Osteocyte (in vitro differentiated cells): Measurements from ENCODE around the gene FGF3. TPM values are rescaled to one million over a fixed set of nuclear protein-coding genes. Genes with fewer than 3 reads are reported as not detected.

Experiments
- DNase-seq: peaks from one replicate; pipeline ENCODE4 v3.0.0; 2021; ENCODE audit warnings: mixed read lengths; ENCODE audit not compliant: unreplicated experiment; ENCODE audit errors: extremely low spot score
- H3K27ac Mint-ChIP-seq: one replicate; pipeline ENCODE4 v1.8.0; 2021; ENCODE audit warnings: mild to moderate bottlenecking, mixed read lengths; ENCODE audit not compliant: unreplicated experiment
- H3K27me3 Mint-ChIP-seq: one replicate; pipeline ENCODE4 v1.8.0; 2021; ENCODE audit warnings: mixed read lengths; ENCODE audit not compliant: unreplicated experiment
- H3K36me3 Mint-ChIP-seq: one replicate; pipeline ENCODE4 v1.8.0; 2021; ENCODE audit warnings: mixed read lengths; ENCODE audit not compliant: unreplicated experiment
- H3K4me1 Mint-ChIP-seq: one replicate; pipeline ENCODE4 v1.8.0; 2021; ENCODE audit warnings: mixed read lengths; ENCODE audit not compliant: unreplicated experiment
- H3K4me3 Mint-ChIP-seq: one replicate; pipeline ENCODE4 v1.8.0; 2021; ENCODE audit warnings: mild to moderate bottlenecking, moderate library complexity, mixed read lengths; ENCODE audit not compliant: unreplicated experiment
- H3K9me3 Mint-ChIP-seq: one replicate; pipeline ENCODE4 v1.8.0; 2021; ENCODE audit warnings: mixed read lengths; ENCODE audit not compliant: unreplicated experiment
- total RNA-seq: library from RNA; stranded (reverse); gene quantifications from 2 replicates; pipeline ENCODE4 v1.2.1, GENCODE V29; 2021
- TF ChIP-seq, protein P1 (sequence below): fragments of 200-600 bp; sonication (generic); IDR thresholded peaks from 2 replicates; pipeline ENCODE4 v1.5.0; 2021; ENCODE audit warnings: antibody characterized with exemption, mild to moderate bottlenecking, moderate library complexity

Gene FGF3
- total RNA-seq, 1 donor from 2014 or later: 2.5 TPM

DNA sequence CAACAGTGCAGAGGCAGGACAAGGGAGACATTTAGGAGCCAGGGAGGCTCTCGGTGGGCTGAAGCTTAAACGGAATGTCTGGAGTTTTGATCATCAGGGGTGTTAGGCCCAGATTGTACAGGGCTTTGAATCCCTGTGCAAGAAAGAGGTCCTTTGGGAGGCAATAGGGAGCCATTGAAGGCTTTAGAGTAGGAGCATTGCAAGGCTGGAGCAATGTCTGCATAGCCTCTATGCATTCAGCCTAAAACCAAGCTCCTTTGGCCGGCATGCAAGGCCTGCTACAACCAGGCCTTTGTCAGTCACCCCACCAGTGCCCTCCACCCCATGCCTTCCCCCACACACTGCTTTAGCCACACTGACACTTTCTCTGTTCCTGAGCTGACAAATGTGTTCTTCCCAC lies 47.4 kb upstream of the FGF3 start:
- Mint-ChIP-seq H3K27ac (no peak overlapping the region), H3K27me3 (peaks cover 32% of the 10 kb centered on the region)

DNA sequence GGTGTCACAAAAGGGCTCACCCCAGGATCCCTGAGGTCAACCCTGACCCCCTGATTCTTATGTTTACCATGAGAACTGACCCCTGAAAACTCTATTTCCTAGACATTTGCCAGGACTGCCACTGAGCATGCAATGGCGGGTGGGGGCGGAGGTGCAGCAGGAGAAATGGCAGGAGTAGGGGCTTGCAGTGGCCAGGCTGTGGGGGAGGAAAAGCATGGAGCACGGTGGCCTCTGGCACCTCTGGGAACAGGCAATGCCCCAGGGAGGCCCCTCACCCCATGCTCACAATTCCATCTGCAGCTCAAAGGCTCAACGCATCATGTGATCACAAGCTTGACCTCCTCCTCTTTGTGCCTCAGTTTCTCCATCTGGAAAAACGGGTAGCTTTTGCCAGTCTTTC lies 46.5 kb upstream of the FGF3 start:
- no peaks in the 10 kb centered on the region for H3K36me3 Mint-ChIP-seq
- no peak overlapping the region for H3K27ac Mint-ChIP-seq
- H3K4me1 Mint-ChIP-seq: no peaks in the 10 kb centered on the region
- peaks cover 34% of the 10 kb centered on the region for H3K27me3 Mint-ChIP-seq
- no peak overlapping the region for H3K4me3 Mint-ChIP-seq
- H3K9me3 Mint-ChIP-seq: no peaks in the 10 kb centered on the region
- DNase-seq: no peak
- TF ChIP-seq, protein P1, sequence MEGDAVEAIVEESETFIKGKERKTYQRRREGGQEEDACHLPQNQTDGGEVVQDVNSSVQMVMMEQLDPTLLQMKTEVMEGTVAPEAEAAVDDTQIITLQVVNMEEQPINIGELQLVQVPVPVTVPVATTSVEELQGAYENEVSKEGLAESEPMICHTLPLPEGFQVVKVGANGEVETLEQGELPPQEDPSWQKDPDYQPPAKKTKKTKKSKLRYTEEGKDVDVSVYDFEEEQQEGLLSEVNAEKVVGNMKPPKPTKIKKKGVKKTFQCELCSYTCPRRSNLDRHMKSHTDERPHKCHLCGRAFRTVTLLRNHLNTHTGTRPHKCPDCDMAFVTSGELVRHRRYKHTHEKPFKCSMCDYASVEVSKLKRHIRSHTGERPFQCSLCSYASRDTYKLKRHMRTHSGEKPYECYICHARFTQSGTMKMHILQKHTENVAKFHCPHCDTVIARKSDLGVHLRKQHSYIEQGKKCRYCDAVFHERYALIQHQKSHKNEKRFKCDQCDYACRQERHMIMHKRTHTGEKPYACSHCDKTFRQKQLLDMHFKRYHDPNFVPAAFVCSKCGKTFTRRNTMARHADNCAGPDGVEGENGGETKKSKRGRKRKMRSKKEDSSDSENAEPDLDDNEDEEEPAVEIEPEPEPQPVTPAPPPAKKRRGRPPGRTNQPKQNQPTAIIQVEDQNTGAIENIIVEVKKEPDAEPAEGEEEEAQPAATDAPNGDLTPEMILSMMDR: no peak

More for the DNA sequence above, 47.4 kb upstream of the FGF3 start:
- no peaks in the 10 kb centered on the region for H3K4me1 Mint-ChIP-seq
- no peak for DNase-seq
- H3K9me3 Mint-ChIP-seq: no peaks in the 10 kb centered on the region
- H3K4me3 Mint-ChIP-seq: no peak overlapping the region
- no peaks in the 10 kb centered on the region for H3K36me3 Mint-ChIP-seq
- TF ChIP-seq, protein P1: no peak

DNA sequence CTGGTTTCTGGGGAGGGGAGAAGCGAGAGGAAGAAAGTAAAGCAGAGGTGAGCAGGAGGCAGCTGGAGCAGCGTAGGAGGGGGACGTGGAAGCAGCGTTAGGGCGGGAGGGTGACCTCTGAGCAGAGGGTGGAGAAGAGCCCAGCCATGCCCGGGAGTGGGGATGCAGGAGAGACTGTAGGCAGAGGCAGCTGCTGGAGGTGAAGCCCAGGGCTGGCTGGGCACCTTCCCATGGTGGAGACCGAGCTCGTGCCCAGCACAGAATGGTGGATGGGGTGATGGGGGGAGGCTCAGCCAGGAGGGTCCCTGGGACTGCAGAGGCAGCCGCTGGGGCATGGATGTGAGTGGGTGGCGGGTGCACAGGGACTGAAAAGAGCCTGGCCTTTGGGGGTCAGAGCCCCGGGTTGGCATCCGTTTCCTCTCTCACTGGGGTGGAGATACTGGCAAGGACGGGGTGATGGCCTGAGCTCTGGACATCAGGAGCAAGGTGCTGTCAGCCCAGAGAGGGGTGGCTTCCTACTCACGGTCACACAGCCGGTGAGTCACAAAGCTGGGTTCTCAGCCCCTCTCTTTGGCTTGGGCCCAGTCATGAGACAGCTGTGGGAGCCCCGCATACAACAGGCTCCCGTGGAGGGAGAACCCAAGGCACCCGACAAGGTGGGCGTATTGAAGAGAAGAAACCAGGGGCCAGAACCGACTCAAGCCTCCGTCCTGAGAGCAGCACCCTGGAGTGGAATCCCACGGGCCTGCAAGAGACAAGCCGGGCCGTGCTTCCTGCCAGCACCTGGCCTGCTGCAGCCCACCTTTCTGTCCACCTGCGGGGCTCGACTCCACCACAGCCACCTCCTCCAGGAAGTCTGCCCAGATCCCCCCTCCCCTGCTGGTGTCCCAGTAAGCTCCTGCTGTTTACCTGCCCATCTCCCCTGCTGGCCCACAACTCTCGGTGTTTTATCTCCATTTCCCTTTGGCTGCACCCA lies 45.8 kb upstream of the FGF3 start:
- H3K36me3 Mint-ChIP-seq: no peaks in the 10 kb centered on the region
- TF ChIP-seq, protein P1: no peak
- DNase-seq: no peak
- no peaks in the 10 kb centered on the region for H3K9me3 Mint-ChIP-seq
- no peaks in the 10 kb centered on the region for H3K4me1 Mint-ChIP-seq
- no peak overlapping the region for H3K4me3 Mint-ChIP-seq
- H3K27ac Mint-ChIP-seq: no peak overlapping the region
- peaks cover 42% of the 10 kb centered on the region for H3K27me3 Mint-ChIP-seq

DNA sequence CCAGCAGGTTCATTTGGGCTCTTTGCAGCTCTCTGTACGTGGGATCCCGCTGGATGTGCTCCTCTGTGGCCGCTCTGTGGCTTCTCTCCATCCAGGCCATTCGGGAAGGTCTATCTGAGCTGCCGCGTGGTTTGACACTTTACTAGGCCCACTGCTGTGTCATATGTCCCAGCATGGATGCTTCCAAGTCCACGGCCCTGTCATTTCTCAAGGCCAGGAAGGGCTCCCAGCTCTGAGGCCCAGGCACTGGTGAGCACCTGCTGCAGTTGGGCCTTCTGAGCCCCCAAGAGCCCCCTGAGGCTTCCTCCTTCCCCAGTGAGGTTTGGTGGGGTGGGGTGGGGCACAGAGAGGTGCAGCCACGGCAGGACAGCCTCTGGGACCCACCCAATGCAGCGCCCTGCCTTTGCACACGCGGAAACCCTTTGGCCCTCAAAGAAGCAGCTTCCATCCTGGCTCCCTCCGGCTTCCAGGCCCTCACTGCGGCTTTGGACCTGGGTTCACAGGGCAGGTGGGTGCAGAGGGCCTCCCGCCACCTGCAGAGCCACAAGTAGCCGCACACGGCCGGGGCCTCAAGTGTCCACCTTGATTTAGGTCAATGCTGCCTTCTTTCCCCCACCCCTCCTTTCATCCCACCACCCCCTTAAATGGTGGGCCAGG lies 44.5 kb upstream of the FGF3 start:
- Mint-ChIP-seq H3K27ac (no peak overlapping the region), H3K4me1 (no peaks in the 10 kb centered on the region), H3K36me3 (no peaks in the 10 kb centered on the region), H3K4me3 (no peak overlapping the region), H3K27me3 (peaks cover 45% of the 10 kb centered on the region), H3K9me3 (no peaks in the 10 kb centered on the region)
- DNase-seq: no peak
- TF ChIP-seq, protein P1: no peak
